HG02610 (cell line): Measurements from ENCODE around the gene GNAO1.
A peak's percentile ranks its signal among the peaks of the same experiment; 100 is the strongest.

Experiments used
- ATAC-seq: cut with Tn5 transposase; IDR thresholded peaks from one replicate; pipeline ENCODE4 v1.9.1; 2021; ENCODE audit warnings: mild to moderate bottlenecking, moderate library complexity; ENCODE audit not compliant: unreplicated experiment

Gene GNAO1

GRCh38 chr16:56197192-56197992 is 6.1 kb downstream of the GNAO1 start:
- ATAC-seq = no peak

GRCh38 chr16:56198006-56198754 is 6.9 kb downstream of the GNAO1 start:
- ATAC-seq = no peak

GRCh38 chr16:56198755-56199114 is 7.4 kb downstream of the GNAO1 start:
- ATAC-seq = no peak

- ATAC-seq = peak; percentile 70
These were observed 7.9 kb downstream of the GNAO1 start for GRCh38 chr16:56199164-56199563.

GRCh38 chr16:56201030-56201429 is 9.7 kb downstream of the GNAO1 start:
- ATAC-seq = no peak

- no peak for ATAC-seq
These were observed 10.7 kb downstream of the GNAO1 start for GRCh38 chr16:56202036-56202435.

- ATAC-seq = peak; percentile 60
These were observed 11.8 kb downstream of the GNAO1 start for GRCh38 chr16:56203052-56203451.

- ATAC-seq = no peak
These were observed 13.5 kb downstream of the GNAO1 start for GRCh38 chr16:56204816-56205215.

- ATAC-seq = no peak
These were observed 15.7 kb downstream of the GNAO1 start for GRCh38 chr16:56206951-56207350.

GRCh38 chr16:56207421-56207820 is 16.1 kb downstream of the GNAO1 start:
- no peak for ATAC-seq

- ATAC-seq = no peak
These were observed 20.2 kb downstream of the GNAO1 start for GRCh38 chr16:56211435-56211981.

GRCh38 chr16:56212144-56212543 is 20.9 kb downstream of the GNAO1 start:
- no peak for ATAC-seq

GRCh38 chr16:56221995-56222394 is 30.7 kb downstream of the GNAO1 start:
- no peak for ATAC-seq

GRCh38 chr16:56222474-56222997 is 31.2 kb downstream of the GNAO1 start:
- ATAC-seq = no peak

GRCh38 chr16:56225017-56225742 is 33.9 kb downstream of the GNAO1 start:
- no peak for ATAC-seq

GRCh38 chr16:56226187-56226586 is 34.9 kb downstream of the GNAO1 start:
- ATAC-seq = no peak

- no peak for ATAC-seq
These were observed 35.7 kb downstream of the GNAO1 start for GRCh38 chr16:56226845-56227525.

- ATAC-seq = no peak
These were observed 36.6 kb downstream of the GNAO1 start for GRCh38 chr16:56227936-56228335.

GRCh38 chr16:56228476-56228875 is 37.2 kb downstream of the GNAO1 start:
- no peak for ATAC-seq

- no peak for ATAC-seq
These were observed 42.7 kb downstream of the GNAO1 start for GRCh38 chr16:56233795-56234566.
